Measurements from ENCODE around the gene PPP4R2.

DNA sequence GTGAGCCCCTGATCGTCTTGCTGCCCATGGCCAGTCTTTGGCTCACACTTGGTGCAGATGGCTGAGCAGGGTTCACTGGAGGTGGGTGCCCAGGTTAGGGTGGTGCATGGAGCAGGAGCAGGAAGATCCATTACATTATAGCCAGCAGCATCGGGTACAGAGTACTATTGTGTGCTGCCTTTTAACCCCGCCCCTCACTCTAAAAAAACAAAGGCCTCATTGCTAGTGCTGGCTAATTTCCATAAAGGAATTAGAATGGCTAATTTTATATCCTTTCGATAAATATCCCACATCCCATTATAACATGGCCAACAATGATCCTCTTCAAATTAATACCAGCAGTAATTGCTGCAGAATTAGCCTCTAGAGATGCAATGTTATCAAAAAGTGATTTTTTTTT is 45.8 kb upstream of the PPP4R2 start:
- TF ChIP-seq, protein P1, sequence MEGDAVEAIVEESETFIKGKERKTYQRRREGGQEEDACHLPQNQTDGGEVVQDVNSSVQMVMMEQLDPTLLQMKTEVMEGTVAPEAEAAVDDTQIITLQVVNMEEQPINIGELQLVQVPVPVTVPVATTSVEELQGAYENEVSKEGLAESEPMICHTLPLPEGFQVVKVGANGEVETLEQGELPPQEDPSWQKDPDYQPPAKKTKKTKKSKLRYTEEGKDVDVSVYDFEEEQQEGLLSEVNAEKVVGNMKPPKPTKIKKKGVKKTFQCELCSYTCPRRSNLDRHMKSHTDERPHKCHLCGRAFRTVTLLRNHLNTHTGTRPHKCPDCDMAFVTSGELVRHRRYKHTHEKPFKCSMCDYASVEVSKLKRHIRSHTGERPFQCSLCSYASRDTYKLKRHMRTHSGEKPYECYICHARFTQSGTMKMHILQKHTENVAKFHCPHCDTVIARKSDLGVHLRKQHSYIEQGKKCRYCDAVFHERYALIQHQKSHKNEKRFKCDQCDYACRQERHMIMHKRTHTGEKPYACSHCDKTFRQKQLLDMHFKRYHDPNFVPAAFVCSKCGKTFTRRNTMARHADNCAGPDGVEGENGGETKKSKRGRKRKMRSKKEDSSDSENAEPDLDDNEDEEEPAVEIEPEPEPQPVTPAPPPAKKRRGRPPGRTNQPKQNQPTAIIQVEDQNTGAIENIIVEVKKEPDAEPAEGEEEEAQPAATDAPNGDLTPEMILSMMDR (conservative IDR thresholded peaks at IDR 0.05): no peak
- no peak for TF ChIP-seq EZH2 (IDR thresholded peaks at IDR 0.05; ENCODE audit: low read depth)
